ENCODE results near the gene LRP1.
A peak's percentile ranks its signal among the peaks of the same experiment; 100 is the strongest.

Gene LRP1

DNA sequence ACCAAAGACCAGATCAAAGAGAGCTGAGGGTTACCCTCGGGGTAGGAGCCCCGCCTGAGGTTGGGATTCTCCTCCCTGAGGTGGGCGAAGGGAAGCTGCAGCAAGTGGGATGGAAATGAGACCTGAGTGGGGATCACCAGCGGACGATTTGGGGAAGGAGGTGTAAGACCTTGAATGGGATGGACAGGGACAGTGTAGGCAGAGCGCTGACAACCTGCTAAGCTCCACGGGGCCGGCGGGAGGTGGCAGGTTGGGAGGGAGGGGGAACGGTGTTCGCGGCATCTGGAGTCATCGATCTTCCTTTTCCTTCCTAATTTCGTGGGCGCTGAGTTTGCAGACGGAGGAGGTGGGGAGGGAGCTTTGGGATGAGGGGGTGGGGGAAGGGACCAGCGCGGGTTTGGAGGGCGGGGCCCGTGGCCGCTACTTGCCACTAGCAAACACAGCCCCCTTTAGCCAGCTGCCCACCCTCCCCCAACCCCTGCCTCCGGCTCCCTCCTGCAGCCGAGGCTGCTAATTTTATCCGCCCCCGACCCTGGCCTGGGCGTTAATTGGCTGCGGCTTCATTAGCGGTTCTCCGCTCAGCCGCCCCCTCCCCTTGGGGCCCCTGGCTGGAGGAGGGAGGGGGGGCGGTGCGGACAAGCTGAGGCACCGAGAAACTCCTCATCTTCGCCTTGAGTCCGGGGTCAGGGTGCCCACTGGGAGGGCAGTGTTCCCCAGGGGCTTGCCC lies 98.5 kb downstream of the LRP1 start:
- no peak overlapping the region; the same call in 1 of the 2 replicates for H3K4me3 ChIP-seq (ENCODE audit: low read depth, low read length)
- no peak for DNase-seq (ENCODE audit: low read depth)
- no peak for TF ChIP-seq CTCF (IDR thresholded peaks at IDR 0.05; ENCODE audit: low read depth, low read length, missing control alignments)

GRCh38 chr12:57227315-57228115 lies 99.2 kb downstream of the LRP1 start:
- no peak overlapping the region; the same call in 1 of the 2 replicates for H3K4me3 ChIP-seq (ENCODE audit: low read depth, low read length)
- DNase-seq (ENCODE audit: low read depth): no peak
- TF ChIP-seq CTCF (IDR thresholded peaks at IDR 0.05; ENCODE audit: low read depth, low read length, missing control alignments): no peak

DNA sequence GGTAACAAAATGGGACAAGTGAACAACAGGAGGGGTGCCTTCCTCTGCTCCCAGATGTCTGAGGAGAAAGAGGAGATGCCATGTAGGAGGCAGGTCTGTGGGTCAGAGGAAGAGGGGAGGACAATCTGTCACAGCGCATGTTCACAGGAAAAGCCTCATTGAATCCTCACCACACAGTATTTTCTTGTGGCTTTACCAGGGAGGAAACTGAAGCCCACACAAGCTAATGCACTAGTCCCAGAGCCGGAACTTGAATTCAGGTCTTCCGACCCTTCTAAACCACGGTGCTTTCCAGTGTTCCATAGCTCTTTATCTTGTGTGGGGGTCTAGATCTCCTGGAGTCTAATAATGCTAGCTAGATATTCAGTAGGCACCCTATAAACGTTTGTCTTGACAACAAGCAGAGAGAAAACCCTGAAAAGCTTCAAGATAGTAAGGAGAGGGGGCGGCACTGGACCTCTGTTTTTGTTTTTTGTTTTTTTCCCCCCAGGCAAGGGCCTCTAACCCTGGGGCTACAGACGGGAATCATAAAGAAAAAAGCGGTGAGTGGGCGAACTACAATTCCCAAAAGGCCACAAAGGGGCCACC lies 100.9 kb downstream of the LRP1 start:
- H3K4me3 ChIP-seq (ENCODE audit: low read depth, low read length): peak overlapping the region; percentile 79
- DNase-seq (ENCODE audit: low read depth): no peak
- TF ChIP-seq CTCF (IDR thresholded peaks at IDR 0.05; ENCODE audit: low read depth, low read length, missing control alignments): no peak

DNA sequence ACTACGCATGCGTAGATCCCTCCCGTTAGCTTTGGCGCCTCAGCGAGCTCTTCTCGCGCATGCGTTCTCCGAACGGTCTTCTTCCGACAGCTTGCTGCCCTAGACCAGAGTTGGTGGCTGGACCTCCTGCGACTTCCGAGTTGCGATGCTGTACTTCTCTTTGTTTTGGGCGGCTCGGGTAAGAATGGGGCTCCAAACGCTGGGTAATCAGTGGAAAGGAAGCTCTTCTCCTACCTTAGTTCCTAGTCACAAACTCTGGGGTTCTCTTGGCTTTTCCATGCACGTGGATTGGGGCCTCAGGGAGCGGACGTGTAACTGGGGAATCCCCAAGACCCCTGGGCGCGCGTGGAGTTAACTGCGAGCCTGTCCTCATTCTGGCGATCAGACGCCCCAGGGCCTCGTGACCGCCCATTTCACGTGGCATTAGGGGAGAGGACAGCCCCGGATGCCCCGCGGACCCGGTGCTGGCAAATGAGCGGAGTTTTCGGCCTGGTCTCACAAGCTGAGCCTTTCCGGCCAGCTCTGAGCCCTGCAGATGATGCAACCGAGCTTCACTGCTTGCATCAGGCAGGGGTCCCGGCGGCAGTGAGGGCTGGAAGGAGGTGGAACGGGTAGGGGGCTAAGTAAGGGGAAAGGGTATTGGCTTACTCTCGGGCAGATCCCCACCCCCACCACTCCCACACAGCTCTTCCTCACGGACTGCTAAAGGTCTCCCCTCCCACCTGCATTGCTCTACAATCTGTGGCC lies 101.5 kb downstream of the LRP1 start, which contains the start of gene SHMT2:
SHMT2 (plus strand) TSS at position 78 of the 747 bp plus-strand sequence; CDS start at position 146, 68 bp downstream.
- no peak for TF ChIP-seq CTCF (IDR thresholded peaks at IDR 0.05; ENCODE audit: low read depth, low read length, missing control alignments)
- H3K4me3 ChIP-seq (ENCODE audit: low read depth, low read length): peak within 1 kb of the TSS; percentile 79
- DNase-seq (ENCODE audit: low read depth): peak; percentile 94

- no peak for DNase-seq (ENCODE audit: low read depth)
- no peak for TF ChIP-seq CTCF (IDR thresholded peaks at IDR 0.05; ENCODE audit: low read depth, low read length, missing control alignments)
Observed at GRCh38 chr12:57230381-57231155, 102.3 kb downstream of the LRP1 start.

More at GRCh38 chr12:57230381-57231155, 102.3 kb downstream of the LRP1 start:
- peak overlapping the region; percentile 79 for H3K4me3 ChIP-seq (ENCODE audit: low read depth, low read length)
